Fibroblast of upper back skin (primary cell): Measurements from ENCODE around the gene SLC27A6.
"Not testable (repeated sequence)": the region's sequence is repeated elsewhere in the genome, so short reads cannot be mapped to it uniquely, and the experiment has no call there.

ENCODE experiments used
- DNase-seq: peaks from one replicate; pipeline ENCODE4 v3.0.0-alpha.2; 2013

SLC27A6 gene

DNA sequence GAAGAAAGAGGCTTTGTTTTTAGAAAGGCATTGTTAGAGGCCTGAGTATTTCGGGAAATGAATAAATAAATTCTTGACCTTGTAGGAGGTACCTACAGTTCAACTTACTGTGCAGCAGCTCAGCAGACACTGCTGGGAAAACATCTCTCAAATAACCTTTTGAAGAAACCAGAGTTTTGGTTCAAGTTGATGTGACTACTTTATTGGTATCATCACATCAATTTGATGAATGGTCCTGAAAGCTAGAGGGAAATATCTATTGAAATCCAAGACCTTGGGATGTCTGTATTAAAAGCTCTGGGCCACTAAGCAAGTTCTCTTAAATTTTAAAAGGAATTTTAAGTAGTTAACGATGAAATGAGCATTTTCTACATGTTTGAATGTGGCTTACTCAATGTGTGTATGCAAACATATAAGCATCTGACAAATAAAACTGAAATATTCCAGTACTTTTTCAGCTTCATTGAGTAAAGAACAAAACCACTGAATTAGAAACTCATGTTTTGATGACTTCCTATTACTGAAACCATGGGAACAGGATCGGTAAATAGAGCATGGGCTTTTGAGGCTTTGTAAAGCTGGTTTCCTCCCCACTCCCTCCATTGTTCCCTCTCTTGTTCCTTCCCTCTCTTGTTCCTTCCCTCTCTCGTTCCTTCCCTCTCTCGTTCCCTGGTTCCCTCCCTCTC, 36.7 kb downstream of the SLC27A6 start:
- no peak for DNase-seq

DNA sequence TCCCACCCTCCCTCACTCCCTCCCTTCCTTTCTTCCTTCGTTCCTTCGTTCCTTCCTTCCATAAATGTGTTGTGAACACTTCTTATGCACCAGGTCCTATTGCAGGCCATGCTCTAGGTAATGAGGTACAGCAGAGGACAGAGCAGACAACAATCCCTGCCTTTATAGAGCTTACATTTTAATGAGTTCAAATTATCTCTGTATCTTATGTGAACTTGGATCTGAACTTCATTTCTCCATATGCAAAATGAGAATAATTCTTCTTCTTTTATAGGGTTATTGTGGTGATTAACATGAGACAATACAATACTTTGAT, 37.2 kb downstream of the SLC27A6 start:
- no peak for DNase-seq

DNA sequence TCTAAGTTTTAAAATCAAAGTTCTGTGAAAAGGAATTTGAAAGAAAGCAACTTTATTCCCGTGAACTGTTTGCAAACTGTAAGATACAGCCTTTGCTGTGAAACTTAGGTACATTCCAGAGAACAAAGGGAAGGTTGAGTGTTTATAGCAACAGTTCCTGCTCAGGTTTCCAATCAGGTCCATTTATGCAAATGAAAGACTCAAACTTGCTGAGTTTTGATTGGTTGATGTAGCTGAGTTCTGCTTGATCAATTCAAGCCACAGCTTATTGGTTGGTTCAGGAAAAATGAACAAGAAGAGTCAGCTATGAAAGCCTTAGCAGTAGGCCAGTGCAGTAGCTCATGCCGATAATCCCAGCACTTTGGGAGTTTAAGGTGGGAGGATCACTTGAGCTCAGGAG, 37.9 kb downstream of the SLC27A6 start:
- DNase-seq, result no peak

DNA sequence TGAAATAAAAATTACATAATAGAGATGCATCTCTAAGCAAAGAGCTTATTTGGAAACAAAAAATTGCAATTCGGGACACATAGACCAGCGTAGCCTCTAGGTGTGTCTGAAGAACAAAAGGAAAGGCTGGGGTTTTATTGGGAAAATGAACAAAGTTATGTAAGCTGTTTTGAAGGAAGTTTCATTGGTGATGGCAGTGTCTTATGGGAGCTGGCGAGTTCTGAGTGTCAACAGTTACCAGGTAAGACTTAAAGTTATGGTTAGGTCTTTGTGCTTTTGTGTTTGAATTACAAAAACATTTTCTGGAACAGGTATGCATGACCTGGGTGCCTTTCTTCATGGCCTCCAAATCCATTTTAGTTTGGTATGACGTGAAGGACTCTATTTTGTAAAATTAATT, 48.9 kb downstream of the SLC27A6 start:
- no peak for DNase-seq

DNA sequence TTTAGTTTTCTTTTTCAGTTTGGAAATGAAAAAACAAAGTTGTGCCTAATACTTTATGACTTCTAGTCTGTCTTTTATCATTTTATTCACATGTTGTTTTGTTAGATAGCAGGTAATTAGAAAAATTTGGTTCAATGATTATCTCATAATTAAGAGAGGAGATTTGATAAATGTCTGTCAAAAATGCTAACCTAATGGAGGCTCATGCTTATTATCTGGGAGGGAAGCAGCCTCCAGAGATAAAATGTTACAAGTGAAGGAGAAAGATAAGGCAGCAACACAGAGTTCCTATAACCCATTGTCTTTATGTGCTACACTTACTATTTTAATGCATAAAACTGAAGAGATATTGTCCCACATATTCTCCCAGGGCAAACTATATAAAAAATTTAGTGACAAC, 53.5 kb downstream of the SLC27A6 start:
- no peak for DNase-seq

DNA sequence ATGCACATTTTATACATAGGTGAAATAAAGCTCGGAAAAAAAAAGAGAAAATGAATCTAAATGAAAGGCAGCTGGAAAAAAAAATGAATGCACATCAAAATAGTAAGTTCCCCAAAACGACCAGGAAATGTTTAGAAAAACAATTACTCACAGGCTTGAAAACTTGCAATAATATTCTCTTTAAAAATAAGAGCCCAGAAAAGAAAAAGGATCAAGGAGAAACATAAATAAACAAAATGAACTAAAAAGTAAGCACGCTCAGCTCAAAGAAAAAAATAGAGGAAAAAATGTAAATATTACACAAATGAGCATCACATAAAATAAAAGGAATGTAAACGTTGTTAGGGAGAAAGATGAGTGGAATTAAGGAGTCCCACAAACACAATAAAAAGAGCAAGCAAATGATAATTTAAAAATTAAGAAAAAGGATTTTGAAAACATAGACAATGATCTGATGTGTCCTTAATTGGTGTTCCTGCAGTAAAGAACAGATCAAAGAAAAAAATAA, 54.2 kb downstream of the SLC27A6 start:
- DNase-seq, result no peak

DNA sequence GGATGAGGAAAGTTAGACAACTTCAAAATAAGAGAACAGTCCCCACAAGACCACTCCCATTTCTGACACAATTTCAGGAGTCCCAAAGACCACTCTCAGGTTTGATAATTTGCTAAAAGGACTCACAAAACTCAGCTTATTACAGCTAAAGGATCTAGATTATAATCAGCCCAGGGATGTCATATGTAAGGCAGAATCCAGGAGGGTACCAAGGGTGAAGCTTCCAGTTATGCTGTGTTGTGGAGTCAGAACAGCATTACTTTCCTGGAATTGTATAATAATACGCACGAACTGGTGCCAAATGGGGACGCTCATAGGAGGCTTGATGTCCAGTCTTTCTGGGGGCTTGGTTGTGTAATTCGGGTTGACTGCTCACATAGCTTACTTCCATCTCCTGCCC, 55.4 kb downstream of the SLC27A6 start:
- no peak for DNase-seq

DNA sequence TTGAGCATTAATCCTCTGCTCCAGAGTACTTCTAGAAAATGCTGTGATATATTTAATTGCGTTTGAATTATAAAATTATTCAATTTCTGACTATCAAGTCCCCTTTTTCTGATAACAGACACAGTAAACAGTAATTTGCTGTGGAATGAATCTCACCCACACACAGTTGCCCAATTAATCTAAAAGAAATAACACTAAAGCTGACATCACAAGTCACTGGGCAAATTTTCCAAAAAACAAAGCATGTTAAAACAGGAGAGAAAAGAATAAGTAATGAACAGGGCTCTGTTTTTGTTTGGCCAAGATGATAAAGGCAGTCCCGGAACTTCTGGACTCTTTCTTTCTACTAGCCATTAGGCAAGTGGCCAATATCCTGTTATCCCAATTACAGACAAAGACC, 56.5 kb downstream of the SLC27A6 start:
- no peak for DNase-seq

DNA sequence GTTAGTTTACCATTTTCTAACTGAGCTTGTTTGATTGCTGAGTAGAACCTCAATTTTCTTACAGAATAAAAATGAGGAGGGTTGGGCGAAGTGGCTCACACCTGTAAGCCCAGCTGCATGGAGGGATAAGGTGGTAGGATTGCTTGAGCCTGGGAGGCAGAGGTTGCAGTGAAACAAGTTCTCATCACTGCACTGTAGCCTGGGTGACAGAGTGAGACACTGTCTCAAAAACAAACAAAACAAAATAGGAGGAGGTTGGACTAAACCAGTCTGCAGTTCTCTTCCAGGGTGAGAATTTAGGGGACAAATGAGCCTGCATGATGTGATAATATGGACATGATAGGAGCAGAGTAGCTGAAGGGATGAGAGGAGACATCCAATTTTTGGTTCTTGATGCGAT, 57.3 kb downstream of the SLC27A6 start:
- no peak for DNase-seq

DNA sequence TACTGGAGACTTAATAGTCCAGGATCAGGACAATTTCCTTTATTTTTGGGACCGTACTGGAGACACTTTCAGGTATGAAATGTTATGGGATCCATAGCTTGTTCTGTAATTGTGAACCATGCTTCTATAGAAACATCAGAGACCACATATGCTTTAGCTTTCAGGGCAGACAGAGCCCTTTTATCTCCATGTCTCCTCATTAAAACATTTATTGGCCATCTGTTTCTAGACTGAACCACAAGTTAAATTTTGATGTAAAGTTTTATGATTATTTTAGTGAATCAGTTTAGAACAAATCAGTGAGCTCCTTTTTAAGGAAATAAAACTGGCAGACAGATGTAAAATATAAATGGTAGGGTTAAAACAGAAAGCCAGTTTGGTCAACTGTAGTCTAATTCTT, 62.0 kb downstream of the SLC27A6 start:
- no peak for DNase-seq

DNA sequence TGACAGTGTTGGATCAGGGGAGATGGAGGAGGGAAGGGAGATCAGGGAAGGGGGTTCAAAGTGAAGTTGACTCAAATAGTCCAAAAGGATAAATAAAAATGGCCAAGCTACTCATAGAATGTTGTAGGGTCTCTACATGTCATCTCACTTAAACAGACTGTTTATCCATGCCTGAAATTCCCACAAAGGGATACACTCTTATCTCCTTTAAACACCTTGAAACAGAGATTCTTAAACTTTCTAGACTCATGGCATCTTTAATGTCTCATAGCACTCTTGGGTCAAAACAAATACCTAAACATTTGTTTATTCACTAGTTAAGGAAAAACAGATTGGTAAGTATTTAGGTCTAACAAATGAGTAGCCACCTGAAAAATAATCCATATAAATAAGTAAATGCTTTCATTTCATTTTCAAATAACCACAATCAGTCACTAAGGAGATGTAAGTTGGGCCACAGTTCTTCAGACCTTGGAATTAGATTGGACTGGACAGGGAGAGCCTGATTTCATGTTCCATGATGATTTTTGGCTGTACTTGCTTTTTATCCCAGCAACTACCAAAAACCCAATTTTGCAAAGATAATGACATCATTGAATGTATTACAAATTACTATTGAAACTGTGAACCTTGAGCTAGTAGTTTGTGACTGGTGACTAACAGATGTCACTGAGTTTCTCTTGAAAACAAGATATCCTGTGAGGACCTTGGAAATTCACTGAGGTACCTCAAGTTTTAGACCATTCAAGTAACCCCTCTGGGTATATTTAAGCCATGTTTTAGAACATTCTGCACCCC, 66.8 kb downstream of the SLC27A6 start:
- DNase-seq, result no peak

DNA sequence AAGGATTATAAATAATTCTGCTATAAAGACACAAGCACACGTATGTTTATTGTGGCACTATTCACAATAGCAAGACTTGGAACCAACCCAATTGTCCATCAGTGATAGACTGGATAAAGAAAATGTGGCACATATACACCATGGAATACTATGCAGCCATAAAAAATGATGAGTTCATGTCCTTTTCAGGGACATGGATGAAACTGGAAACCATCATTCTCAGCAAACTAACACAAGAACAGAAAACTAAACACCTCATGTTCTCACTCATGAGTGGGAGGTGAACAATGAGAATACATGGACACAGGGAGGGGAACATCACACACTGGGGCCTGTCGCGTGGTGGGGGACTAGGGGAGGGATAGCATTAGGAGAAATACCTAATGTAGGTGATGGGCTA, 71.0 kb downstream of the SLC27A6 start:
- DNase-seq, result not testable (repeated sequence)

DNA sequence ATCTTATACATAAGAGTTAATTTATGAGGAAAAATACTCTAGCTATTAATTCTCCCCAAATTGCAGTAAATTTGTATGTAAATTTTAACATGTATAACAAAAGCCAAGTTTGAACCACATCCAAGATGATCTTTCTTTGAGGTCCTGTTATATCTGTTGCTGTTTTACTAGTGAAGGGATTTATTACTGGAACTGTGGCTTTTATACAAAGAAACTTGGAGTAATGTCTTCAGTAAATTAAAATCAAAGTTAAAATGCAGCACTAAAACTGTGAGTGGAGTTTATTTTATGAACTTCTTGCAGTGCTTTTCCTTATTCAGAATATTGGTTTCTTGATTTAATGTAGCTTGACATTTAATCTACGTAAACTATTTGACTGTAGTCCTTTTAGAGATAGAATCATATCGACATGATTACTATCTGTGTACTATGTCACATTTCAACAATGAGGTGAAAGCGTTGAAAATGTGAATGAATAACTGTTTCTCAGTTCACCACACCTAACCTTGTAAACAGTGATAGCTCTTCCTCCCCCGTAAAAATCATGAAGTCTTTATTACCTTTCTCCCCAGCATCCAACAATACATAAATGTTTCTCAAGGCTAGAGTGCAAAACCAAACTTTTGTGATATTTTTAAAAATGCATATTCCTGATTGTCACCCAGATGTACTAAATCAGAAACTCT, 76.1 kb downstream of the SLC27A6 start:
- DNase-seq, result no peak

DNA sequence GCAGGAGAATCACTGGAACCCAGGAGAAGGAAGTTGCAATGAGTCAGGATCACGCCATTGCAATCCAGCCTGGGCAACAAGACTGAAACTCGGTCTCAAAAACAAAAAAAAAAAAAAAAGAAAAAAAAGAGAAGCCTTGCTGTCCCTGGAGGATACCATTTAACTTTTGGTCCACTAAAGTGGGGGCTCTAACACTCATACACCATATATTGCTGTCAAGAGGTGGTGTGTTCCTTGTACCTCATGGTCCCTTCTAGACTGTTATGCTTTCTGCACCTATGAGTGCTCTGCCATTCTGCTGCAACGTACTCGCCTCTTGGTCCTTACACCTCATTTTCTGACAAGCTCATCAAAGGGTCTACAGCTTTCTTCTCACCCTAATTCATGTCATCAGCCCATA, 77.0 kb downstream of the SLC27A6 start:
- DNase-seq, result no peak

DNA sequence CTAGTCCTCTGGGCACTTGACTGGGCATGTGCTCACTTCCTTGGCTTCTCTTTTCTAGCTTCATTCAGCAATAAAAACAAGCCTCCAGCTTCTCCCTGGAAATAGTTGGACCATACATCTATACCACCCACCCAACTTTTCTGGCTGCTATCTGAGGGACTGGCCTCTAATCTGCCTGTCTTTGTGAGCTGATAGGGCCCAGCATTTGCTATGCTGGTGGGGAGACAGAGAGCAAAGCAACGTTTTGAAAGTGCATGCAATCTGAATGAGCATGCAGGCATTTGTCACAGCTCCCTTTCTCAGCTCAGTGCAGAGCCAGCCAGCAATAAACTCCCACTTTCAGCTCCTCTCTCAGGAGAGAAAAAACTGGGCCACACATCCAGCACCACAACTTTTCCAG, 78.6 kb downstream of the SLC27A6 start:
- no peak for DNase-seq

DNA sequence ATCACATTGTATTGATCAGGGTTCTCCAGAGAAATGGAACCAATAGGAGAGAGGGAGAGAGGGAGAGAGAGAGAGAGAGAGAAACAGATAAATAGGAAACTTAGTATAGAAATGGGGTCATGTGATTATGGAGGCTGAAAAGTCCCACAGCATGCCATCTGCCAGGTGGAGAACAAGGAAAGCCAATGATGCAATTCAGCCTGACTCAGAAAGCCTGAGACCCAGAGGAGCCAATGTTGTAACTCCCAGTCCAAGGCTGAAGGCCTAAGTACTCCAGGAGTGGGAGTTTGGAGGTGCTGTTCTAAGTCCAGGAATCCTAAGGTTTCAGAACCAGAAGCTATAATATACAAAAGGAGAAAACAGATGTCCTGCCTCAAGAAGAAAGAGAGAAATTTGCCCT, 80.9 kb downstream of the SLC27A6 start:
- DNase-seq, result no peak

DNA sequence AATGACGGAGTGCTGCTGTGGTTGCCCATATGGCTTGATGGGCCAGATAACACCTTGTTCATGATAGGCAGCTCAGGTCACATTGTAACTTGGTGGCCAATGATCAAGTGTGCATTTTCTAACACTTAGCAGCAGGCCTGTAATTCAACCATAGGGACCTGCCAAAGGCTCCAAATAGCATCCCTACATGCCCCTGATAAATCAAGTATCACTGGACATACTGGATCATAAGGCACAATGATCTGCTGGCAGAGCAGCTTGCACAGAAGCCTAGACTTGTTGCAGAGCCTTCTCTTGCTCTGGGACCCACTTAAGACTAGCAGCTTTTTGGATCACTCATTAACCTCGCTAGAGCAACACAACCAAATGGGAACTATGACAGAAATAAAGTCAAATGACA, 83.2 kb downstream of the SLC27A6 start:
- no peak for DNase-seq

DNA sequence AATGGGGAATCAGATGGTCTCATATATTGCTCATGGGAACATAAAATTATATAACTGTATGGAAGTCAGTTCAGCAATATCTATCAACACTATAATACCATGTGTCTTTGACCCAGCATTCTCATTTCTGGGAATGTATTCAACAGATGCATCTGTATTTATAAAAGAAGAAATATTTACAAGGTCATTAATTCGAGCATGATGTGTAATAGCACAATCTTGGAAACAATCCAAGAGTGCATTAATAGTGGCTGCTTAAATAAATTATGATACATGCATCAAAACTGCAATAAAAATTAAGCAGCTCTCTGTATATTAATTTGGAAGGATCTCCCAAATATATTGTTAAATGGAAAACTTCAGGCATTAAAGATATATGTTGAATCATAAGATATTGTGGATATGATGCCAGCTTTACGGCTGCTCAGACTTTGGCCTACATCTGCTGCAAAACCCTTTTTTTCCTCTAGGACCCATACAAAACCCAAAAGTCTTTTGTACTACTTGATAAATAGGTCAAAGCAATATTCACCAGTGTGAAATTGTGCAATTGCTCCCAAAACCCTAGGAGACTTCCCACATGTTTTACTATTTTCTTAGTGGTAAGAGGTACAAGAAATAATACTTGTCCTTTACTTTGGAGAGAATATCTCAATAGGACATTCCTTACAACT, 84.0 kb downstream of the SLC27A6 start:
- no peak for DNase-seq

DNA sequence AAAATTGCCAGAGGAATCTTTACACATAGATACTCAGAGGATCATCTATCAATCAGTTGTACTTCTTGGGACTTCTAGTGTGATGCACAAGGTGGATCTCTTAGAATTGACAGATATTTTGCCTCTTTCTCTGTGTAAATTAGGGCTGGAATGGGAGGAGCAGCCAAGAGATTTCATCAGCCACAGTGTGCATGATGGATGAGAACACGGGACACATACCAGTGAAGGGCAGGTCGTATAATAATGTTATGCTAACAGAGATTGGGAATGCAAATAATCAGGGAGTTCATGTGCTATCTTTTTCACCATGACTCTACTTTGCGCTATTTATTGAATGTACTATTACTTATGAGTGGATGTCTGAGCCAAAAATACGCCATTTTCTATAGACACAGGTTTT, 86.0 kb downstream of the SLC27A6 start:
- DNase-seq, result no peak

DNA sequence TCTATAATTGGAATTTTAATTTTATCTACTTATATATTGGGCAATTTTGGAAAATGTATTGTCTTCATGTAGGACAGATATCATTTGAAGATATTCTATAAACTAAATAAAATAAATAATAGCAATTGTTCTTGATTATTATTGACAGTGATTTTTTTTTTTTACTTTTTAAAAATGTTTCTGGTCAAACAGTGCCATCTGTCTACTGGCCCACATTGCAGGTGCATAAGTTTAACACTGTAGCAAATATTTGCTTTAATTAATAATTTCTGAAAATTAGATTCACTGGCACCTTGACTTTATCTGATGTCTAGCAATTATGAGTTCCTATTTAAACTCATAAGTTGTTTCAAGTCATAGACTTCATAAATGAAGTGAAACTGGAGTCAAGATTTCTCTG, 88.2 kb downstream of the SLC27A6 start:
- no peak for DNase-seq

DNA sequence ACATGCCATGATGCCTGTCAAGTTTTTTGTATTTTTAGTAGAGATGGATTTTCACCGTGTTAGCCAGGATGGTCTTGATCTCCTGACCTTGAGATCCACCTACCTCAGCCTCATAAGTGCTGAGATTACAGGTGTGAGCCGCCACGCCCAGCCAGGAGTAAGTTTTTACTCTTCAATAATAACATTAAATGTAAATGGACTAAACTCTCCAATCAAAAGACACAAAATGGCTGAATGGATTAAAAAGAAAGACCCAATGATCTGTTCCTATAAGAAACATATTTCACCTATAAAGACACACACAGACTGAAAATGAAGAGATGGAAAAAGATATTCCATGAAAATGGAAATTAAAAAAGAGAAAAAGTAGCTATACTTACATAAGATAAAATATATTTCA, 92.0 kb downstream of the SLC27A6 start:
- DNase-seq, result no peak

DNA sequence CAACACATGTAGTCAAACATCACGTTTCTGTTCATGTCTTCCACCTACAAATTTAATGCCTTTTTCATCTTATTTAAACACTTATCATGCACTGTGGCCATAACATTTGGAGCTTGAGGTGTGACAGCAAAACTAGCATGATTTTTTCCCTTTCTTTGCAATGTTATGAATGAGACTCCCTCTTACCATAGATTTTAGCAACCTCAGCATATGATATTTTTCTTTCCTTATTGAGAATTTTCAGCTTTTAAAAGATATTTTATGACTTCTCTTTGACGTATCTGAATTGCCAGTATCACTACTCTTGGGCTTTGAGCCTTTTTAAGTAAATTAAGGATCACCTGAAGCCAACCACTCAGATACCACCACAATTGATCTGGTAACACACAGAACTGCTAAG, 96.6 kb downstream of the SLC27A6 start:
- no peak for DNase-seq

DNA sequence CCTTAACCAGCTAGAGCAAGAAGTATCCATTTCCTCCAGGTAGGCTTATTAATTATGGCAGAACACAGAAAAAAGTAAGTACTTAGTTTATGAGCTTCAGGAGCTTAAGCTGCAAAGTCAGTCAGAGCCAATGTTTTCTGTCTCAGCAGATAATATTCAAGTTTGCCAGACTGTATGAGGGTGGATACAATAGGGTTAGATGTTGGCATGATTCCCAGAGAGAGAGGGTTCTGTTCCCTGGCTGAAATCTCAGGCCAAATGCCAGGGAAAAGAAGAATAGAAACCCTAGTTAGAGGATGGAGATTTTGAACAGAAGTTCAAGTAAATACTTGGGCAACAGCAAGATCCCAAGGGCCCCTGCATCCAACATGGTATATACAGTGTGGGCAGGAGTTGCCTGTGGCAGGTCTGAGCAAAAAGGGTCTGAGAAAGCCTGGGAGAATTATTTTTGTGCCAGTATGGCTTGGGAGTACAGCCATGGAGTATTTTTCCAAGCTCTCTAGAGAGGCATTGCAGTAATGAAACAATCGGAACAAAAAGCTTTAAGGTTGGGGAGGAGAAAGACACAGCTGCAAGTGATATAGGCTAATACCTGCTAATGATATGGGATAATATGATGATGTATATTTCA, 98.3 kb downstream of the SLC27A6 start:
- peak; percentile 16 for DNase-seq
